SU-DHL-6 (cell line): Measurements from ENCODE around the gene CNPY1.

Experiments
- H2AFZ ChIP-seq: fragments of 200-600 bp; sonication (generic); 2 replicates; pipeline ENCODE4 v1.6.1; 2014; ENCODE audit warnings: low read depth, mild to moderate bottlenecking, moderate library complexity, mixed read lengths, antibody characterized with exemption, low read length; ENCODE audit not compliant: severe bottlenecking
- H3F3A ChIP-seq: fragments of 200-600 bp; shearing (Covaris generic); 2 replicates; pipeline ENCODE4 v1.6.0; 2016; ENCODE audit warnings: antibody characterized with exemption, mild to moderate bottlenecking; ENCODE audit not compliant: insufficient read depth
- H3K27ac ChIP-seq: fragments of 200-600 bp; sonication (generic); 2 replicates; pipeline ENCODE4 v1.5.1; 2016; ENCODE audit warnings: low read depth, mild to moderate bottlenecking, low read length, moderate library complexity, mixed read lengths
- H3K27me3 ChIP-seq: fragments of 200-600 bp; sonication (generic), shearing (Covaris generic); 2 replicates; pipeline ENCODE4 v1.6.0; 2014; ENCODE audit warnings: mild to moderate bottlenecking, low read length
- H3K36me3 ChIP-seq: fragments of 200-600 bp; sonication (generic); 2 replicates; pipeline ENCODE4 v1.6.1; 2014; ENCODE audit warnings: mild to moderate bottlenecking, low read length, mixed read lengths
- H3K4me2 ChIP-seq: fragments of 300-600, 200-600 bp; shearing (Covaris generic), sonication (generic); 2 replicates; pipeline ENCODE4 v1.6.0; 2014; ENCODE audit warnings: low read length, low read depth, mild to moderate bottlenecking; ENCODE audit not compliant: poor library complexity, severe bottlenecking
- H3K4me3 ChIP-seq: fragments of 200-600 bp; sonication (generic); 2 replicates; pipeline ENCODE4 v1.5.1; 2014; ENCODE audit warnings: antibody characterized with exemption, low read length, mild to moderate bottlenecking, mixed read lengths; ENCODE audit not compliant: insufficient read depth, poor library complexity, severe bottlenecking
- H3K79me2 ChIP-seq: fragments of 200-600 bp; sonication (generic); 2 replicates; pipeline ENCODE4 v1.6.1; 2014; ENCODE audit warnings: mild to moderate bottlenecking, low read length, moderate library complexity; ENCODE audit not compliant: insufficient read depth
- H3K9ac ChIP-seq: fragments of 200-600 bp; sonication (generic); 2 replicates; pipeline ENCODE4 v1.7.0; 2014; ENCODE audit warnings: mild to moderate bottlenecking, low read length
- H3K9me2 ChIP-seq: fragments of 200-600 bp; sonication (generic); replicated peaks from 2 replicates; pipeline ENCODE4 v1.6.1; 2014; ENCODE audit warnings: low read length; ENCODE audit not compliant: insufficient read depth
- H3K9me3 ChIP-seq: fragments of 200-600 bp; sonication (generic); 2 replicates; pipeline ENCODE4 v1.6.1; 2014; ENCODE audit warnings: low read length, mixed read lengths; ENCODE audit not compliant: insufficient read depth
- H4K20me1 ChIP-seq: fragments of 200-600 bp; sonication (generic); 2 replicates; pipeline ENCODE4 v1.6.1; 2014; ENCODE audit warnings: low read depth, mild to moderate bottlenecking, antibody characterized with exemption, low read length, moderate library complexity, mixed read lengths
- CTCF ChIP-seq: fragments of 200-600 bp; sonication (generic); IDR thresholded peaks from one replicate; pipeline ENCODE4 v1.5.1; 2017; ENCODE audit warnings: antibody characterized with exemption, mild to moderate bottlenecking, low read length, moderate library complexity; ENCODE audit not compliant: insufficient read depth, poor library complexity, severe bottlenecking
- EZH2phosphoT487 ChIP-seq: fragments of 200-600 bp; sonication (generic), shearing (Covaris generic); conservative IDR thresholded peaks from 2 replicates; pipeline ENCODE4 v1.6.1; 2018; ENCODE audit warnings: mild to moderate bottlenecking, antibody characterized with exemption, low read length, moderate library complexity, mixed read lengths

CNPY1 gene

DNA sequence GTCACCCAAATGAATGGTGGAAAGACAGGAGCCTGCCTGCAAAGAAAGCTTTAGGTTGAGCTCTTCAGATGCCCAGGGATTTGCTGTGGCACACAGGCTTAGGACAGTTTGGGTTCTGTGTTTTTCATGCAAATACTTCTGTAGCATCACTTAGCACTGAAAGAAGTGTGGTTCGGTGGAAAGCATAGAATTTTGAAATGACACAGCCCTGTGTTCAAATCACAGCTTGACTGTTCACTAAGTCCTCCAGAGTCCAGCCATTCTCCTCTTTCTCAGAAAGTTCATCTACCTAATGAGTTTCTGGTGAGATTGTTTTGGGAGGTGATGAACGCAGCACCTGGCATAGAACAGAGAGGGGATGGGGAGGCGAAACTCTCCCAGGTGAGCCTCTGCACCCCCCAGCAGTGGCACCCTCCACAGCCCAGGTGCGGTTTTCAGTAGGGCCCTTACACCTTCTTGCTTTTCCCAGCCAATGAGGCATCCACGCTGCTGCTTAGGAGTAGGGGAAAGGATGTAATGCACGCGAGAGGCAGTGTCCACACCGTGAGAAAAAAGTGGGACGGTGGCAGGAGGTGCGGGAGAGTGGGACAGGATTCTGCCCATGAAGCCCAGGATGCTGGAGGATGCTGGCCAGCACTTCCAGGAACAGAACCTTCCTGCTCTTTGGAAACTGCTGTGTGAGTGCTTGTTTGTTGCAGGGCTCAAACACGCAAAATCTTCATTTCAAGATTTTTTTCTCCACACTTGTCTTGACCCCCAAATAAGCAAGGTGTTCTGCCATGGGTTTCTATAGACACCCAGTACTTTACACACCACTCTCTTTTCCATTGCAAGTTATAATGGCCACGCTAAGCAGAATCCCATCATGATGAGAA, 76.8 kb downstream of the CNPY1 start:
- Histone ChIP-seq H3K27me3 (no peaks in the 10 kb centered on the region), H3K4me2 (no peak overlapping the region), H3K9ac (no peak overlapping the region), H3K79me2 (no peaks in the 10 kb centered on the region), H3F3A (no peaks in the 10 kb centered on the region), H3K27ac (no peak overlapping the region), H3K9me2 (no peaks in the 10 kb centered on the region), H4K20me1 (no peaks in the 10 kb centered on the region), H2AFZ (no peak overlapping the region), H3K36me3 (no peaks in the 10 kb centered on the region), H3K9me3 (no peaks in the 10 kb centered on the region), H3K4me3 (no peak overlapping the region)
- TF ChIP-seq EZH2phosphoT487 (no peak), CTCF (no peak)

GRCh38 chr7:155468785-155469148, 77.6 kb downstream of the CNPY1 start:
- H3K4me3 ChIP-seq = no peak overlapping the region
- H3K9me2 ChIP-seq = no peaks in the 10 kb centered on the region
- H3K9me3 ChIP-seq = no peaks in the 10 kb centered on the region
- H4K20me1 ChIP-seq = no peaks in the 10 kb centered on the region
- no peak overlapping the region for H3K27ac ChIP-seq
- H2AFZ ChIP-seq = no peak overlapping the region
- H3K79me2 ChIP-seq = no peaks in the 10 kb centered on the region
- H3K27me3 ChIP-seq = no peaks in the 10 kb centered on the region
- H3F3A ChIP-seq = no peaks in the 10 kb centered on the region
- no peak overlapping the region for H3K4me2 ChIP-seq
- no peak overlapping the region for H3K9ac ChIP-seq
- TF ChIP-seq CTCF = no peak
- no peak for TF ChIP-seq EZH2phosphoT487
- H3K36me3 ChIP-seq = no peaks in the 10 kb centered on the region

DNA sequence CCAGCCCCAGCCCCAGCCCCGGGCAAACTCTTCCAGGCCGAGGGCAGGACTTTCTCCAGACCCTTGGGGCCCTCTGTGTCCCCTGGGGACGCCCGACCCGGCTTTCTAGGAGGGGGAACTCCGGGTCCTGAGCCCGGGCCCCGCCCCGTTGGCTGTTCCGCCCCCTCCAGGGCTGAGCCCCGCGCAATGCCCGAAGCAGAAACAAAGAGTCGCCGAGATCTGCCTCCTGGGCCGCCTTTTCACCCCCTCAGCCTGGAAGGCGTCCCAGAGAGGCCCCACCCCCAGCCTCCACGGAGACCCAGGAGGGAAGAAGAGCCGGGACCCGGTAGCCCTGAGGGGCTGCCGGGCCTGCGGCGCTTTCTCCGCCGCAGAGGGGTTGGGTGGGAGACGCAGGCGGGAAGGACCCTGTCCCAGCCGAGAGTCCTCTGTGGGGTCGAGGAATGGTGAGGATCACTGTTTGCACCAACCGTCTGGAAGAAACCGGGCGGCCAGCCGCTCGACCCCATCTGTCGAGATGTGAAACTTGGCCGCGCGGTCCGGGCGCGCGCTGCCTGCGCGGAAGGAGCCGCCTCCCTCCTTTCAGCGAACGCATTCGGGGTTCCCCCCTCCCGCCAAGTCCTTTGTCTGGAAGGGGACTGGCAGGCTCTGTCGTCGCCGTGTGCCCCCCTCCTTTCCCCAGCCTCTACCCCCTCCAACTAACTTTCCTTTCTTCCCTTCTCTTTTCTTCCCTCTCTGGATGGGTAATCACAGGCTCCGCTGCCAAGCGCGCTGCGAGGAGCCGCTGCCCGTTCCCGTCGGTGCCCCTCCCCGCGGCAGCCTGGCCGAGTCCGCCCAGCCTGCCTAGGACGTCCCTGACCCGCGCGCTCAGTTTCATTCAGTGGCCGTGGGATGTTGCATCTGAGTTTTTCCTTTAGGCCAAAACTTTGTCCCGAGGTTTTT, 78.2 kb downstream of the CNPY1 start:
- TF ChIP-seq CTCF (no peak), EZH2phosphoT487 (no peak)
- H3K9me3 ChIP-seq = no peaks in the 10 kb centered on the region
- H3K36me3 ChIP-seq = no peaks in the 10 kb centered on the region
- no peaks in the 10 kb centered on the region for H3K79me2 ChIP-seq
- no peak overlapping the region for H2AFZ ChIP-seq
- no peaks in the 10 kb centered on the region for H4K20me1 ChIP-seq
- H3K4me3 ChIP-seq = no peak overlapping the region
- H3K4me2 ChIP-seq = no peak overlapping the region
- no peaks in the 10 kb centered on the region for H3K9me2 ChIP-seq
- no peak overlapping the region for H3K27ac ChIP-seq
- H3K27me3 ChIP-seq = no peaks in the 10 kb centered on the region
- no peak overlapping the region for H3K9ac ChIP-seq
- no peaks in the 10 kb centered on the region for H3F3A ChIP-seq
